Stimulated activated CD4-positive, alpha-beta T cell treated with anti-CD3 and anti-CD28 coated beads, Interleukin-15, amount 100 ng/mL, for 1 hour (primary cell): ENCODE data around the gene COL13A1.

Experiments
- DNase-seq, 2 donors: peaks; one replicate each; pipeline ENCODE4 v3.0.0-alpha.2; 2020; ENCODE audit warnings: low read depth in 1 of 2, low spot score in 1 of 2

The COL13A1 gene

DNA sequence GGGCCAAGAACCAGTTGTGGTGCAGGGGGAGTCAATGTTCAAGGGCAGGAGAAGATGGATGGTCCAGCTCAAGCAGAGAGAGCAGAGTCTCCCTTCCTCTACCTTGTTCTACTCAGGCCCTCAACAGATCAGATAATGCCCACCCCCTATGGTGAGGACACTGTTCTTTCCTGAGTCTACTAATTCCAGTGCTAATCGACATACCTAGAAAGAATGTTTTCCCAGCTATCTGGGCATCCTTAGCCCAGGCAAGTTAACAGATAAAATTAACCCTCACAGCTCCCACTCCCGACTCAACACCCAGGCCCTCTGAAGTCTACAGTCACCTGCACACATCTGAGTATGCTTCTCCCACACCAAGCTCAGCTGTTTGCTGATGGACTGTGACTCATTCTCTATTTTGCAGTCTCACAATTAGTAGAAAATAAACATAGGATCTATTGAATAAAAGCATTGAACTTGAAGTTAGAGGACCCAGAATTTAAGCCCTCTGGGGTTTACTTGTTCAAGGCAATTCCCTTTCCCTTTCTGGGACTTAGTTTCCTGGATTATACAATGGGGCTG is 17.1 kb downstream of the COL13A1 start:
- no peak for DNase-seq

DNA sequence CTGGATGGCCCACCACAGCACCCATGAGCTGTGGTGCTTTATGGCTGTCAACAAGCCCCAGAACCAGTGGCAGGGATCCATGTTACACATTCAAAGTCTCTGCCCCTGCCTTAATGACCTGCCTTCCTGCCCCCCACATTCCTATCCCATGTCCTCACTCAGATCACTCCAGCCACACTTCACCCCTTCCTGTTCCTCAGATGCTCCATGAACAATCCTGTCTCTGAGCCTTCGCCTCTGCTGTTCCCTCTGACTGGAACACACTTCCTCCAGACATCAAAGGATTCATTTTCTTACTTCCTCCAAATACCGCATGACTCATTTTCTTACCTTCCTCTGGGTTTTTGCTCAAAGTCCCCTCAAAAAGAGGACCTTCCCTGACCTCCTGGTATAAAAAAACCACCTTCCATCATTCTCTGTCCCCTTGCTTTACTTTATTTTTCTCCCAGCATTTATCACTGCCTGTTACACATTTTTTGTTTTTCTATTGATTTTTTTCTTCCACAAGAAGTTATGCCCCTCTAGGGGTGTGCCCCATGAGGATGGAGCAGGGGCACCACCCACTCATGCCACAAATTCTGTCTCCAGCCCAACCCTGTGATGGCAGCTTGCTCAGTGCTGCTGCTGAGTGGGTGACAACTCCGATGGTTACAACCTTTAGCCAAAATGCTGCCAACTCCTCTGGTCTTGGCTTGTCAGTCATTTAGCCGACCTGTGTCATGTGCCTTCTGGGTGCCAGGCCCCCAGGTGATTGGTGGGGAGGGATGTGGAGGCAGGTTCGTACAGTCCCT is 18.2 kb downstream of the COL13A1 start:
- no peak for DNase-seq

DNA sequence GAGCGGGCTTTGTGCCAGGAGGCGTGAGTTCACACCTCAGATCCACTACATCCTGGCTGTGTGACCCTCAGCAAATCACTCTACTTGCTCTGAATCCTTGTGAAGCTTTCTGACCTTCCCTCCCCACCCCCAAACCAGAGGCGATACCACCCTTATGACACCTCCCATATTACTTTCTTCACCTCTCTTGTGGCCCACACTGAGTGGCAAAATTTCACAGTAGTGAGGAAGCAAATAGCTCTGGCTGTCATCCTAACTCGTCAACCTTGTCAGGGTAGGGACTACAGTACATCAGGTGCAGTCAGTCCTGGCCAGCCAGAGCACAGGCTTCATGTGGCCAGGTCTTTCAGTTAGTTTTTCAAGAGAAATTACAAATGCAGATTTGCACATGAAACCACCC is 19.1 kb downstream of the COL13A1 start:
- no peak for DNase-seq

DNA sequence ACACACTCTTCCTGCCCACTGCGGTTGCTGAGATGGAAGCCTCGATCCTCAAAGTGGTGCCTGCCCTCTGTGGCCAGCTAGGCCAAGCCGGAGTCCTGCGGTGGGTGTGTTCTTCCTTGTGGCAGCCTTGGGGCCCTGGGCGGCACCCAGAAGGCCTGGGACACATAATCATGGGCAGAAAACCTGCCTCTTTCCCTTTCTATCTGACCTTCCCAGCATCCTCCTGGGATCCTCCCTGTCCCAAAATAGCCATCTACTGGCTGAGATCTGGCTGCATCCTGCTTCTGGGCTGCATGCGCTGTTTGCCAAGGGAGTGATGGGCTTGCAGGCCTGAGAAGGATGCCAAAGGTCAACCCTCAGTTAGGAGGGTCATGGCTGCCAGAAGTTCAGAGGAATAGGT is 23.9 kb downstream of the COL13A1 start:
- DNase-seq = no peak

DNA sequence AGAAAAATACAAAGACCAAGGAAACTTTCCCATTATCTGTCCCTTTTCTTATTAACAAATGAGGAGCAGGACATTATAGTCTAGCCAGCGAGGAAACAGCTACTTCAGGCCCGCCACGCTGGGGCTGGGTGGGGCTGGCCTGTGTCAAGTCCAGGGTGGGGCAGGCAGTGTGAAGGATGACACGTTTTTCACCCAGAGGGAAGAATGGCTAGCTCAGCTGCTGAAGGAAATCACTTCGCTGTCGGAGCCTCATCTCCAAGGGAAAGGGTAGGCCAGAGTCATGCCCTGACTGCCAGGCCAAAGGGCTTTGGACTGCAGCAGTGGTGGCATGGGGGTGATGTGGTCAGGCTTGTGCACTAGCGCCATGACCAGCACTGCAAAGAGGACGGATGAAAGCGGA is 24.4 kb downstream of the COL13A1 start:
- DNase-seq = no peak

DNA sequence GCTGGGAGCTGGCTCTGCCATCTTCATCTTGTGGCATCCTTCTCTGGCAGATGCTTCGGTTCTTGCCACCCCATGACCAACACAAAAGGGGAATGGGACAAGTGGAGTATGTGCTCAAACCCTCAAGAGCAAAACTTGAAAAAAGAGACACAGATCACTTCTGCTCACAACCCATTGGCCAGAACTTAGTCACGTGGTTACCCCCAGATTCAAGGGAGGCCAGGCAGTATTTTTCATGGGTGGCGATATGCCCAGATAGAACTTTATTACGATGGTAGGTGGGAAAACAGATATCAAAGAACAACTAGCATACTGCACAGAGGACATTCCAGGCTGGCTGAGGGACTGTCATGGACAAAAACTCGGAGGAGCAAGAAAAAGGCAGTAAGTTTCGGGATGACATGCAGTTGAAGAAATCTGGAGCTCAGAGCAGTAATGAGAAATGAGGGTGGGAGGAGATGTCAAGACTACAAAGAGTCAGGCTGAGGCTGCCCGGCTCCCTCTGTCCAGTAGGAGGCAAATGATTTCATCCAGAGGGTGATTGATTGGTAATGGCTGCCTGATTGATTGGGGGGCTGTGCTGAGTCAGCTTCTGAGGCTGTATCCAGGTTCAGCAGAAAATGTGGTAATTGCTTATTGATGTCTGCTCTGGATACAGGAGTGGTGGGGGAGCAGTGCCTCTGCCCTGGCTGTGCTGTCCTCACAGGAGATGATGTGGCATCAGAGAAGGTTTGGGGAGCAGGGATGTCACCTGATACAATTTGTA is 25.3 kb downstream of the COL13A1 start:
- DNase-seq = no peak

DNA sequence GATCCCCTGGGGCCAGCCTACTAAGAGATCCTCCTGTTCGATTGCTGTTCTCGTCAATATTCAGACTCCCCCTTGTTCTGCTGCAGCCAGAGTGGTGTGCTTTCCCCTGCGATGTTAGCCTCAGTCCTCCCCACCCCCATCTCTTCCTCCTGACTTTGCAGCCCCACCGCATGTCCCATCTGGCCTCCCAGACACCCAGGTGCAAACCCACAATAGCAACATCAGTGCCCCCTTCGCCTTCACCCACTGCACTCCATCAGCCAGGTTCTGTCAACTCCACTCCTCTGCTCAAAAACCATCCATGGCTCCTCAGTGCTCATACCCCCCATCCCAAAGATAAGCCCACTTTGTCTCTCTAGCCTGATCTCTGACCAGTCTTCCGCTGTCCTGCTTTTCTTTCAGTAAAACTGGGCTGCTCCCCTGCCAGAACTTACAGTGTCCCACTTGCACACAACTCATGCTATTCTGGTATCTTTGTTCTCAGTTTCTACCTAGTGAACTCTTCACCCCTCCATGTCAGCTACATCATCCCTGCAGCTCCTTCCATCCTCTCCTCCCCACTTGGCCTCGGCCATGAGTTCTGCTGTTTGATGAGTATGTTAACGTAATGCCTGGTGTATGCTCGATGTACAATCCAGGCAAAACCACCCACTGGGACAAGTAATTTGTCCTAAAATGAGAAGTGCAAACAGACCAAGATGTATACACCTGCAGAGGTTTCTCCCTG is 26.6 kb downstream of the COL13A1 start:
- no peak for DNase-seq

DNA sequence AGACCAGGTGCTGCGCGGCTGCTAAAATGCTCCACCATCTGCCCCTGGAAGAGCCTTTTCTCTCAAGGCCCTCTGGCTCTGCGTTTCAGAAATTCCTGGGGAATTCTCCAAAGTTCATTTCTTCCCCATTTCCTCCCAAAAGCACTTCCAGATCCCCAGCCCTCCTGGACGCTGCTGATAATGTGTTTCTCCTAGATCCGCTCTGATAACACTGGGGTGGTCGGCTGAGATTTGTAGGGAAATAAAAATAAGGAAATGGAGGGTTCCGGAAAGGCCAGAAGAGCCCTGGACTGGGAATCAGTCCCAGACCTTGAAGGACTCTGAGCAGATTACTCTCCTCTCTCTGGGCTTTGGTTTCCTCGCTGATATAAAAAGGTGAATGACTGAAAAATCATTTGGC is 28.1 kb downstream of the COL13A1 start:
- DNase-seq = no peak

DNA sequence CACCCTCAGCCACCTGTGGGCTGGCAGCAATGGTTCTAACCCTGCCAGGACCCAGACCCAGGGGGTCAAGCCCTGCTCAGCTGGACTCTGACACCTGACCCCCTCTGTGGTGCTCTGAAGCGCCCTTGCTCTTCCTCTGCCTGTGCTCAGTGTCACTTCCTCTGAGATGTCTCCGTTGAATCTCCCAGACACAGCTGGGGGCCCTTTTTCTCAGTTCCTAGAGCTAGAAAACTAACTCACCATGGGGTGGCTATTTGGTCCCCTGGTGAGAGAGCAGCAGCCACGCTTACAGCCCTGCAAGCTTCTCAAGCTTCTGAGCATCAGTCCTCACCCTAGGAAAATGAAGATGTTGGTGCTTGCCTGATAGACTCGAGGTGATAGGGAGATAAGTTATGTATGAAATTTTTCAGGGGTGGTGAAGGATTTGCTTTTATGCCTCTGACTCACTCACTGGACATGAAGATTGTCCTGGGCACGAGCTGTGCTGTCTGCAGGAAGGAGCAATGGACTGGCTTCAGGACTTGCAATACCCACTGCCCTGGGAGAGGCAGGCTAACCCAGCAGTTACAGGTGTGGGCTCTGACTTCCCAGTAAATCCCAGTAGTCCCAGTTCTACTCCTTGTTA is 29.6 kb downstream of the COL13A1 start:
- DNase-seq = no peak

DNA sequence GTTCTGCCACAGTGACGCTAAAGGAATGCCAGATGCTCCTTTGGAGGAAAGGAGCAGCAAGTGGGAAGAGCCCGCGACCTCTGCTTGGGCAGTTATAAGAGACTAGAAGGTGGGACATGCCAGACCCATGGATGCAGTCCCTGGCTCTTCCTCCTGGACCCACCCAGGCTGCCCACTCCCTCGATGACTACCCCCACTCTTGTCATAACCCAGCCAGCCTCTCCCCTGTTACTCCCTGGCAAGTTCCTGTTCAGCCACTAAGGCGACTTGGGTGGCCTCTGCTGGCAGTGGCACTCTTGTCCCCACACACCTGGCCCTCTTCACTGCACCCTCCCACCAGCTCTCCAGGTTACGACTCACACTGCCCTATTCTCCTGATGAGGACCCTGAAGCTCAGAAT is 33.5 kb downstream of the COL13A1 start:
- no peak for DNase-seq

DNA sequence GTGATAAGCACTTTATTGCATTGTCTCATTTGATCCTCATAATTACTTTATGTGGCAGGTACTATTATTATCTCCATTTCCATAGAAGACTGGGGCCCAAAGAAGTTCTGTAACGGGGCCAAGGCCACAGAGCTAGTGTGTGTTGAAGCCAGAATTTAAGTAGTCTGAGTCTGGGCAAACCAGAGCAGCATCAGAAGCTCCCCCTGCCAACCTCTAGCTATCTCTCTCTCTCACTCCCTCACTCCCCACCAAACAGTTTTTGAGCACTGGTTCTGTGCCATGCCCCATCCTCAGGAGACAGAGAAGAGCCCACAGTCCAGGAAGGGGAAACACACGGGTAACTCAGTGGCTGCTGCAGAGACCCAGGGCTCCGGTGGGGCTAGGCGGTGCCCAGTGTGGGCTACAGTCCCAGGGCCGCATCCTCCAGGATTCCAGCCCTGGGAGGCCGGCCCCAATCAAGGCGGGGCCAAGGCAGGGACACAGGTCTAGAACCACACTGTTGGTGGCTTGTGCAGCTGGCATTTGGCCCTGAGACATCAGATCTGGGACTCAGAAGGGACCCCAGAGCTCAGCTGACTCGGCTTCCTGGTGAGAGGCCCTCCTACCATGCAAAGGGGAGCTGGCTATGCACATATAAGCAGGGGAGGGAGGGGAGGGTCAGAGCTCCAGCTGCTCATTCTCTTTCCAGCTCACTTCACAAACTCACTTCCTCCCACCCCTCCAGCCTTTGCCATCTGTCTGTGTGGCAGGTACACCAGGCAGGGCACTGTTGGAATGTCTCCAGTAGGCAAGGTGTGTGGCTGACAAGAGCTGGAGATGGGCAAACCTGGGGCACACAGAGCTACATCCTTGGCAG is 34.4 kb downstream of the COL13A1 start:
- no peak for DNase-seq

DNA sequence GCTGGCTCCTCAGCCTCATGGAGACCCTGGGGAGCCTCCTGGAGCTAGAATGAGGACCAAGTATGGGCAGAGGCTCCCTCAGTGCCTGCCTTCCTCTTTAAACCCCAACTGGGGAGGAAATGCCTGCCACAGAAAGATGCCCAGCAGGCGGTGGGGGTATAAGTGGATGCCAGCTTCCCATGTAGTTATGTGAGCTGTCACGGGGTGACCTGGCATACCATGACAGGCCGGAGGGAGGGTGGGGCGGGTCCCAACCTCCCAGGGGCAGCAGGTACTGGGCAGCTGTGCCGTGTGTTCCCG is 35.0 kb downstream of the COL13A1 start:
- DNase-seq = no peak

DNA sequence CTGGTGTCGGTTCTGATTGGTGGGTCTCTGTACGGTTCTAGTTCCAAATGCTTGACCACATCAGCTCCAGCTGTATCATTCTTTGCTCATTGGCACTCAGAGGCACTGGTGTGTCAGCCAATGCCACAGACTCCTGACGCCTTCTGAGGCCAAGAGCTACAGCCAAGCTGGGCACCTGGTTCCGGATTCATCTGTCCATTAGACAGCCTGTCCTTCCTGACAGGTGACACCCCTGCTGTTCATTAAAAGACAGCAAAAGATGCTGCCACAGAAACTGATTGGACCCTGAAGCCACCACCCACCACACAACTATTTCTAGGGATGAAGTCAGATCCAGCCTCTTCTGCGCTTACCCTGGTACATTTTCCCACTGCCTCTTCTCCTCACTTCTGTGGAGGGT is 35.6 kb downstream of the COL13A1 start:
- no peak for DNase-seq

DNA sequence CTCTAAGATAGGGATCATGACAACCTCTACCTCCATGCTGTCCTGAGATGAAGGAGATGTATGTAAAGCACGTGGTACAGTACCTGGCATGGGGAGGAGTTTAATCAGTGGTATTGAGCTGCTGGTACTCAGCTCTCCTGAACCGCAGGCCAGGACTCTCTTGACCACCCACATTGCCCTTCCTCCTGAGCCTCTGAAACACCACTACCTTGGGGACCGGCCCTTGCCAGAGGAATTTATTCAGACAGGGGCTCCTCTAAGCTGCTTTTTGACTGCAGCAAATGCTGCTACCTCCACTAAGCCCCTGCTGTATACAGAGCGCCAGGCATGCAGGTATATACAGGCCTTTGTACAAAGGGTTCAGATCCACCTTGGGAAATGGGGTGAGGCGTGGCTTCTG is 36.7 kb downstream of the COL13A1 start:
- no peak for DNase-seq

DNA sequence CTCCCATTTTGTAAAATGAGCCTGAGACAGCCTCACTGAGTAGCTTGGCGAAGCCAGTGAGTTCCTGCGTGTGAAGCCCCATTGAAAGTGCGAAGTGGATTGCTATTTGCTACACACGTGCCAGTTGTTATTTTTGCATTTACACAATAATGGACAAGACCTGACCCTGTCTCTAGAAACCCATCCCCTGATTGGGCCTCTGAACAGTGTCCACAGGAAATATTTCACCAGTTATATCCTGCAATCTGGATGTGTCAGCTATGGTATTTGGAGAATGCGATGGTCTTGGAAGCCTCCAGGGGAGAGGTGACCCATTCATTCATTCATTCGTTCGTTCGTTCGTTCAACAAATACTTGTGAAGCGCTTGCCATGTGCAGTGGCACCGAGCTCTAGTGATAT is 37.1 kb downstream of the COL13A1 start:
- DNase-seq = no peak

DNA sequence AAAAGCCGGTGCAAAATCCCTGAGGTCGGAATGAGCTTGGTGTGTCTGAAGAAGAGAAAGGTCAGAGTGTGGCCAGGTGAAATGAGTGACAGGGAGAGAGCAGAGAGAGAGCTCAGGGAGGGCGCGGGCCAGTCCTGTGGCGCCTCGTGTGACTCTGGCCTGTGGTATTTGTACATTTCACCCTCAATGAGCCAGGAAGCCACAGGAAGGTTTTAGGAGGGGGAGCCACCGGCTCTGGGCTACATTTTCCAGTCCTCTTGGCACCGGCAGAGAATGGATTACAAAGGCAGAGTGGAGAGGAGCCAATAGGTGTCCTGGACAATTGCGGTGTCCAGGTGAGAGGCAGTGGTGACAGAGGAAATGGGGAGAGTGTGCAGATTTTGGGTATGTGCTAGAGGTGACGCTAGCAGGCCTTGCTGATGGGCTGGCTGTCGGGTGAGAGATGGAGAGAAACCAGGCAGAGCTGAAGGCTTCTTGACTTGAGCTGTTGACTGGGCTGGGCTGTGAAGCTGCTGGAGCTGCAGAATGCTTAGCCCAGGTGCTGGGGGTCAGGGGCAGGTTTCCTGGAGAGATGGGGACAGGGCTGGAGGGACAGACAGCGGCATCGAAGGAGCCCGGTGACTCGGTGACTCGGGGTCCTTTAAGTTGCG is 38.1 kb downstream of the COL13A1 start:
- DNase-seq = no peak

DNA sequence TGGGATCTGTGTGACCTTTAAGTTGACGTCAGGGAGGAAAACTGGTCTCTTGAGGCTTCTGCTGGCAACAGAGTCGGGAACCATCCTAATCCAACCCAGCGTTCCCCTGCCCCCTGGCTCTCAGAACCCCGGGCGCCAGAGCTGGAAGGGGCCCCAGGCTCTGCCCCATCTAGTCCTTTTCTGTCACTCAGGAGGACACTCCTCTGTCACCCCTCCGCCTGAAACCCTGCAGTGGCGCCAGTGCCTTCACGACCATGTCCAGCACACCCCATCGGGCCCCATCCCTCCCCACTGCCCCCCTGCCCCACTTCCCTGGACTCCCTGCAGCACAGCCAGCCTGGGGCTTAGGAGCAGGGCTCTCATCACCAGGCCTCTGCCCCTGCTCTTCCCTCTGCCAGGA is 39.1 kb downstream of the COL13A1 start:
- DNase-seq = no peak

DNA sequence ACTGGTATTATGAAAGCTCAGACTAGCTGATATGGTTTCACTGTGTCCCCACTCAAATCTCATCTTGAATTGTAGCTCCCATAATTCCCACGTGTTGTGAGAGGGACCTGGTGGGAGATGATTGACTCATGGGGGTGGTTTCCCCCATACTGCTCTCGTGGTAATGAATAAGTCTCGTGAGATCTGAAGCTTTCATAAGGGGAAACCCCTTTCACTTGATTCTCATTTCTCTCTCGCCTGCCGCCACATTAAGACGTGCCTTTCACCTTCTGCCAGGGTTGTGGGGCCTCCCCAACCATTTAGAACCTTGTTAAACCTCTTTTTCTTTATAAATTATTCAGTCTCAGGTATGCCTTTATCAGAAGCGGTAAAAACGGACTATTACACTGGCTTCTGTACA is 40.3 kb downstream of the COL13A1 start:
- no peak for DNase-seq

DNA sequence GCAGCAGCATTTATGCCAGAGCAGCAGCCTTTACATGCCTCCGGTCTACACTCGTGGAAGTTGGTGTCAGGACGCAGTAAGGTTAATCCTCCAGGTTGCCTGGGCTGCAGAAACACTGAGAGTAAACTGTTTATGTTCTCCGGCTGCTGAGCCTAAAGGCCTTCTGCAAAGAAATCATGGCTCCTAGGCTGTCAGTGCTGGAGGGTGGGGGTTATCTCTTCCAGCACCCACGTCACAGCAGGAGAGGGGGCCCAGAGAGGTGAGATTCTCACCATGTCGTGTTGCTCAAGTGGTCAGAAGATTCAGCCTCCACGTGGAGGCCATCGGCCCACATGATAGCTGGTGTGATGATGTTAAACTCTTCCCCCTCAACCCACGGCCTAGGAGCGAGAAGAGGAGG is 41.2 kb downstream of the COL13A1 start:
- DNase-seq = no peak

DNA sequence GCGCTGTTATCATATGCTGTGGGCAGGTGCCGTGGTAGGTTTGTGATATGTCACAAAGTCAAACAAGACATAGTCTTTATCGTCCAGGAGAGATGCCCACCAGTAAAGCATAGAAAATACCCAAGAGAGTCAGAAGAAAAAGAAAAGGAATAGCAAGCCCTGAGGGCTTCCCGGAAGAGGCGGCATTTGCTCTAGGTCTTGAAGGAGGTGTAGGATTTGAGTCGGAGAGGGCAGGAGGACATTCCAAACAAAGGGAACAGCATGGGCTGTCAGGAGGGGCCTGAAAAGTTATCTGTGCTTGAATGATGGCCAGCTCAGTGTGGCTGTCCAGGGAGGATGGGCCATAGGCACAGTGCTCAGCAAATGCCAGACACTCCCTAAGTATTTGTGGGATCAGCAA is 42.2 kb downstream of the COL13A1 start:
- no peak for DNase-seq
